WTC11 (cell line): ENCODE measurements around the gene CC2D1A. TPM values are rescaled to one million over a fixed set of nuclear protein-coding genes. Genes with fewer than 3 reads are reported as not detected.

Source experiments
- ATAC-seq: fragments of 200-7000 bp; cut with Tn5 transposase; 2 replicates; pipeline ENCODE4 v1.10.0; 2021; ENCODE audit warnings: mild to moderate bottlenecking, moderate library complexity
- CTCF ChIA-PET: fragments of 300-600 bp; sonication (Branson Sonifier 250); formaldehyde crosslinking; loops from one replicate; lab custom pipeline; 2021; ENCODE audit warnings: antibody characterized with exemption; lab: Charles Lee
- POLR2A ChIA-PET: fragments of 350-600 bp; sonication (Branson Sonifier 250); formaldehyde crosslinking; loops from one replicate; lab custom pipeline; 2021; ENCODE audit warnings: antibody characterized with exemption; lab: Charles Lee
- DNase-seq: peaks from one replicate; pipeline ENCODE4 v3.0.0; 2021; ENCODE audit warnings: low spot score
- H3K27ac Mint-ChIP-seq: 2 replicates; pipeline ENCODE4 v1.8.0; 2021; ENCODE audit warnings: mixed read lengths
- H3K27me3 Mint-ChIP-seq: 2 replicates; pipeline ENCODE4 v1.8.0; 2021; ENCODE audit warnings: low read depth, mild to moderate bottlenecking, moderate library complexity, mixed read lengths
- H3K36me3 Mint-ChIP-seq: 2 replicates; pipeline ENCODE4 v1.8.0; 2021; ENCODE audit warnings: mixed read lengths
- H3K4me1 Mint-ChIP-seq: 2 replicates; pipeline ENCODE4 v1.8.0; 2022; ENCODE audit warnings: mixed read lengths
- H3K4me3 Mint-ChIP-seq: 2 replicates; pipeline ENCODE4 v1.8.0; 2021; ENCODE audit warnings: mild to moderate bottlenecking, moderate library complexity, mixed read lengths
- H3K9me3 Mint-ChIP-seq: 2 replicates; pipeline ENCODE4 v1.8.0; 2021; ENCODE audit warnings: mixed read lengths
- CBFB ChIP-seq: sonication (generic); formaldehyde crosslinking; IDR thresholded peaks from 2 replicates; pipeline ENCODE4 v1.8.1; 2022; ENCODE audit warnings: mild to moderate bottlenecking, low read depth, missing genetic modification reagents
- CREM ChIP-seq: sonication (generic); formaldehyde crosslinking; IDR thresholded peaks from 2 replicates; pipeline ENCODE4 v1.8.1; 2022; ENCODE audit warnings: mild to moderate bottlenecking, missing genetic modification reagents, moderate library complexity
- FOXJ3 ChIP-seq: sonication (generic); formaldehyde crosslinking; IDR thresholded peaks from 2 replicates; pipeline ENCODE4 v1.9.0; 2021; ENCODE audit warnings: missing genetic modification reagents, mild to moderate bottlenecking, borderline replicate concordance
- FOXK1 ChIP-seq: sonication (generic); formaldehyde crosslinking; IDR thresholded peaks from 2 replicates; pipeline ENCODE4 v1.8.0; 2022; ENCODE audit warnings: mild to moderate bottlenecking, moderate library complexity, missing genetic modification reagents
- FOXP1 ChIP-seq: sonication (generic); formaldehyde crosslinking; IDR thresholded peaks from 2 replicates; pipeline ENCODE4 v1.8.0; 2022; ENCODE audit warnings: missing genetic modification reagents, mild to moderate bottlenecking, moderate library complexity, borderline replicate concordance
- FOXP4 ChIP-seq: sonication (generic); formaldehyde crosslinking; IDR thresholded peaks from 2 replicates; pipeline ENCODE4 v1.8.0; 2022; ENCODE audit warnings: mild to moderate bottlenecking, missing genetic modification reagents
- HMGXB4 ChIP-seq: sonication (generic); formaldehyde crosslinking; IDR thresholded peaks from 2 replicates; pipeline ENCODE4 v1.8.1; 2023; ENCODE audit warnings: mild to moderate bottlenecking, moderate library complexity, missing genetic modification reagents
- MXD4 ChIP-seq: fragments of 250-450 bp; sonication (Bioruptor Pico); IDR thresholded peaks from 2 replicates; pipeline ENCODE4 v1.8.0; 2021; ENCODE audit warnings: mild to moderate bottlenecking, moderate library complexity, borderline replicate concordance
- MYBL2 ChIP-seq: sonication (generic); formaldehyde crosslinking; IDR thresholded peaks from 2 replicates; pipeline ENCODE4 v1.8.1; 2023; ENCODE audit warnings: mild to moderate bottlenecking, moderate library complexity, missing genetic modification reagents
- NR1H2 ChIP-seq: sonication (generic); formaldehyde crosslinking; IDR thresholded peaks from 2 replicates; pipeline ENCODE4 v1.9.0; 2021; ENCODE audit warnings: mild to moderate bottlenecking, moderate library complexity, missing genetic modification reagents
- RORB ChIP-seq: fragments of 250-450 bp; sonication (Bioruptor Pico); IDR thresholded peaks from 2 replicates; pipeline ENCODE4 v1.9.0; 2021; ENCODE audit warnings: mild to moderate bottlenecking
- SMAD4 ChIP-seq: sonication (generic); formaldehyde crosslinking; IDR thresholded peaks from 2 replicates; pipeline ENCODE4 v1.8.0; 2022; ENCODE audit warnings: mild to moderate bottlenecking, missing genetic modification reagents
- SOX15 ChIP-seq: fragments of 250-450 bp; sonication (Bioruptor Pico); IDR thresholded peaks from 2 replicates; pipeline ENCODE4 v1.9.0; 2021; ENCODE audit warnings: mild to moderate bottlenecking
- ZBTB21 ChIP-seq: sonication (generic); formaldehyde crosslinking; IDR thresholded peaks from 2 replicates; pipeline ENCODE4 v1.8.1; 2023; ENCODE audit warnings: mild to moderate bottlenecking, missing genetic modification reagents, borderline replicate concordance
- ZNF232 ChIP-seq: sonication (generic); formaldehyde crosslinking; IDR thresholded peaks from 2 replicates; pipeline ENCODE4 v1.8.0; 2022; ENCODE audit warnings: mild to moderate bottlenecking, missing genetic modification reagents
- total RNA-seq: library from RNA; stranded (reverse); gene quantifications from 3 replicates; pipeline ENCODE4 v1.2.3, GENCODE V29; 2021
- TF ChIP-seq, protein P1 (sequence below): fragments of 250-450 bp; sonication (Bioruptor Pico); IDR thresholded peaks from 2 replicates; pipeline ENCODE4 v1.8.0; 2021; ENCODE audit warnings: mild to moderate bottlenecking
- TF ChIP-seq, protein P2 (sequence below): sonication (generic); formaldehyde crosslinking; IDR thresholded peaks from 2 replicates; pipeline ENCODE4 v1.8.0; 2022; ENCODE audit warnings: mild to moderate bottlenecking, missing genetic modification reagents
- TF ChIP-seq, protein P3 (sequence below): sonication (generic); formaldehyde crosslinking; IDR thresholded peaks from 2 replicates; pipeline ENCODE4 v1.8.1; 2022; ENCODE audit warnings: missing genetic modification reagents, borderline replicate concordance
- TF ChIP-seq, protein P4 (sequence below): sonication (generic); formaldehyde crosslinking; IDR thresholded peaks from 2 replicates; pipeline ENCODE4 v1.8.1; 2022; ENCODE audit warnings: mild to moderate bottlenecking, moderate library complexity, missing genetic modification reagents

Gene CC2D1A
- total RNA-seq, 1 experiment from 2014 or later = 44.2 TPM

- Mint-ChIP-seq H3K27me3 (no peaks in the 10 kb centered on the region), H3K27ac (no peak overlapping the region), H3K36me3 (peaks cover 39% of the 10 kb centered on the region), H3K9me3 (no peaks in the 10 kb centered on the region), H3K4me3 (no peak overlapping the region), H3K4me1 (no peaks in the 10 kb centered on the region)
- CTCF ChIA-PET = no interaction called here
- ATAC-seq (no peak), DNase-seq (no peak)
- POLR2A ChIA-PET = no interaction called here
- TF ChIP-seq MYBL2 = no peak
- TF ChIP-seq, protein P1, sequence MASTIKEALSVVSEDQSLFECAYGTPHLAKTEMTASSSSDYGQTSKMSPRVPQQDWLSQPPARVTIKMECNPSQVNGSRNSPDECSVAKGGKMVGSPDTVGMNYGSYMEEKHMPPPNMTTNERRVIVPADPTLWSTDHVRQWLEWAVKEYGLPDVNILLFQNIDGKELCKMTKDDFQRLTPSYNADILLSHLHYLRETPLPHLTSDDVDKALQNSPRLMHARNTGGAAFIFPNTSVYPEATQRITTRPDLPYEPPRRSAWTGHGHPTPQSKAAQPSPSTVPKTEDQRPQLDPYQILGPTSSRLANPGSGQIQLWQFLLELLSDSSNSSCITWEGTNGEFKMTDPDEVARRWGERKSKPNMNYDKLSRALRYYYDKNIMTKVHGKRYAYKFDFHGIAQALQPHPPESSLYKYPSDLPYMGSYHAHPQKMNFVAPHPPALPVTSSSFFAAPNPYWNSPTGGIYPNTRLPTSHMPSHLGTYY (CRISPR knock-in tag) = no peak
- TF ChIP-seq FOXP4 = no peak
- TF ChIP-seq CREM (CRISPR knock-in tag) = no peak
These were observed 8.8 kb downstream of the CC2D1A start for GRCh38 chr19:13914777-13915176.

DNA sequence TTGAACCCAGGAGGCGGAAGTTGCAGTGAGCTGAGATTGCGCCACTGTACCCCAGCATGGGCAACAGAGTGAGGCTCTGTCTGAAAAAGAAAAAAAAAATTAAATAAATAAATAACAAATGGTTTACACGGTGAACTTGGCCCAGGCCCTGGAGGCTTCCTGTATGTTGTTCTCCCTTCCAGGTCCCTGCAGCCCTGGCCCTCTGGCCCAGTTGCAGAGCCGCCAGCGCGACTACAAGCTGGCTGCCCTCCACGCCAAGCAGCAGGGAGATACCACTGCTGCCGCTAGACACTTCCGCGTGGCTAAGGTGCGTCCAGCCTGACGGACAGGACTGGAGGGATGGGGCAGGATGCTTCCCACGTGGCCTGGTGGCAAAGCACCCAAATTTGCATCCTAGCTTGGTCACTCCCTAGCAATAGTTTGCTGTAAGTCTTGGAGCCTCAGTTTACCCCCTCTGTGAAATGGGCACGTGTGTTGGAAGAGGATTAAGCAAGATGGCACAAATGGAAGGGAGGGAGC, 11.9 kb downstream of the CC2D1A start:
- no peak for TF ChIP-seq CBFB
- ChIA-PET CTCF (interaction anchor here (0.5 to 1.8 kb wide), 2 partner anchors 11 to 736 kb away, joined by 3 to 4 read pairs; no protein-coding TSS in a partner anchor), POLR2A (interaction anchor here (1.5 kb wide), 1 partner anchor 18 kb away, joined by 3 read pairs; no protein-coding TSS in a partner anchor)
- no peaks in the 10 kb centered on the region for H3K27me3 Mint-ChIP-seq
- ATAC-seq = no peak
- peaks cover 16% of the 10 kb centered on the region for H3K9me3 Mint-ChIP-seq
- H3K27ac Mint-ChIP-seq = no peak overlapping the region
- H3K4me3 Mint-ChIP-seq = no peak overlapping the region
- no peaks in the 10 kb centered on the region for H3K4me1 Mint-ChIP-seq
- no peak for DNase-seq
- H3K36me3 Mint-ChIP-seq = peaks cover 54% of the 10 kb centered on the region

GRCh38 chr19:13918726-13919411, 12.9 kb downstream of the CC2D1A start:
- ATAC-seq (peak; percentile 73), DNase-seq (peak; percentile 52)
- no peak overlapping the region for H3K27ac Mint-ChIP-seq
- H3K4me3 Mint-ChIP-seq = no peak overlapping the region
- CTCF ChIA-PET = interaction anchor here (0.5 to 1.8 kb wide), 7 partner anchors 12 to 1143 kb away, joined by 3 to 5 read pairs (median 3); no protein-coding TSS in a partner anchor
- H3K27me3 Mint-ChIP-seq = no peaks in the 10 kb centered on the region
- H3K9me3 Mint-ChIP-seq = peaks cover 16% of the 10 kb centered on the region
- TF ChIP-seq MXD4 (CRISPR knock-in tag) = no peak
- no peak for TF ChIP-seq SOX15 (CRISPR knock-in tag)
- no peak for TF ChIP-seq NR1H2 (CRISPR knock-in tag)
- POLR2A ChIA-PET = interaction anchor here (0.6 to 1.5 kb wide), 2 partner anchors 17 to 118 kb away, joined by 3 read pairs; no protein-coding TSS in a partner anchor
- peaks cover 55% of the 10 kb centered on the region for H3K36me3 Mint-ChIP-seq
- no peaks in the 10 kb centered on the region for H3K4me1 Mint-ChIP-seq

DNA sequence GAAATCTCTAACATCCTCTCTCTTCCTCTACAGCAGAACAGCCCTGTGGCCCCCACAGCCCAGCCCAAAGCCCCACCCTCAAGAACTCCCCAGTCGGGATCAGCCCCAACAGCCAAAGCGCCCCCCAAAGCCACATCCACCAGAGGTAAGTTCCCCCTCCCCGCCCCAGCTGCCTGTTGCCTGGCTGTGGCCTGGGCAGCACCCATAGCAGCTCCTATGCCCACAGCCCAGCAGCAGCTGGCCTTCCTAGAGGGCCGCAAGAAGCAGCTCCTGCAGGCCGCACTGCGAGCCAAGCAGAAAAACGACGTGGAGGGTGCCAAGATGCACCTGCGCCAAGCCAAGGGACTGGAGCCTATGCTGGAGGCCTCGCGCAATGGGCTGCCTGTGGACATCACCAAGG, 14.5 kb downstream of the CC2D1A start:
- POLR2A ChIA-PET = interaction anchor here (1.5 kb wide), 1 partner anchor 32 kb away, joined by 5 read pairs; the partner anchor contains the start of gene DCAF15
- Mint-ChIP-seq H3K36me3 (peaks cover 56% of the 10 kb centered on the region), H3K27ac (no peak overlapping the region), H3K4me1 (no peaks in the 10 kb centered on the region), H3K4me3 (no peak overlapping the region), H3K9me3 (peaks cover 16% of the 10 kb centered on the region), H3K27me3 (no peaks in the 10 kb centered on the region)
- ATAC-seq (no peak), DNase-seq (no peak)
- CTCF ChIA-PET = interaction anchor here (0.9 to 1.4 kb wide), 5 partner anchors 14 to 153 kb away, joined by 3 to 7 read pairs (median 3); partner anchors contain the start of gene DCAF15
- TF ChIP-seq SMAD4 (CRISPR knock-in tag) (no peak), RORB (no peak), MXD4 (CRISPR knock-in tag) (no peak), FOXJ3 (CRISPR knock-in tag) (no peak), ZBTB21 (CRISPR knock-in tag) (no peak), ZNF232 (CRISPR knock-in tag) (no peak), FOXK1 (CRISPR knock-in tag) (no peak), HMGXB4 (CRISPR knock-in tag) (no peak), FOXP1 (CRISPR knock-in tag) (no peak)
- TF ChIP-seq, protein P2, sequence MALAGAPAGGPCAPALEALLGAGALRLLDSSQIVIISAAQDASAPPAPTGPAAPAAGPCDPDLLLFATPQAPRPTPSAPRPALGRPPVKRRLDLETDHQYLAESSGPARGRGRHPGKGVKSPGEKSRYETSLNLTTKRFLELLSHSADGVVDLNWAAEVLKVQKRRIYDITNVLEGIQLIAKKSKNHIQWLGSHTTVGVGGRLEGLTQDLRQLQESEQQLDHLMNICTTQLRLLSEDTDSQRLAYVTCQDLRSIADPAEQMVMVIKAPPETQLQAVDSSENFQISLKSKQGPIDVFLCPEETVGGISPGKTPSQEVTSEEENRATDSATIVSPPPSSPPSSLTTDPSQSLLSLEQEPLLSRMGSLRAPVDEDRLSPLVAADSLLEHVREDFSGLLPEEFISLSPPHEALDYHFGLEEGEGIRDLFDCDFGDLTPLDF = no peak
- TF ChIP-seq, protein P3, sequence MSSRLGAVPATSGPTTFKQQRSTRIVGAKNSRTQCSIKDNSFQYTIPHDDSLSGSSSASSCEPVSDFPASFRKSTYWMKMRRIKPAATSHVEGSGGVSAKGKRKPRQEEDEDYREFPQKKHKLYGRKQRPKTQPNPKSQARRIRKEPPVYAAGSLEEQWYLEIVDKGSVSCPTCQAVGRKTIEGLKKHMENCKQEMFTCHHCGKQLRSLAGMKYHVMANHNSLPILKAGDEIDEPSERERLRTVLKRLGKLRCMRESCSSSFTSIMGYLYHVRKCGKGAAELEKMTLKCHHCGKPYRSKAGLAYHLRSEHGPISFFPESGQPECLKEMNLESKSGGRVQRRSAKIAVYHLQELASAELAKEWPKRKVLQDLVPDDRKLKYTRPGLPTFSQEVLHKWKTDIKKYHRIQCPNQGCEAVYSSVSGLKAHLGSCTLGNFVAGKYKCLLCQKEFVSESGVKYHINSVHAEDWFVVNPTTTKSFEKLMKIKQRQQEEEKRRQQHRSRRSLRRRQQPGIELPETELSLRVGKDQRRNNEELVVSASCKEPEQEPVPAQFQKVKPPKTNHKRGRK (CRISPR knock-in tag) = no peak
- TF ChIP-seq, protein P4, sequence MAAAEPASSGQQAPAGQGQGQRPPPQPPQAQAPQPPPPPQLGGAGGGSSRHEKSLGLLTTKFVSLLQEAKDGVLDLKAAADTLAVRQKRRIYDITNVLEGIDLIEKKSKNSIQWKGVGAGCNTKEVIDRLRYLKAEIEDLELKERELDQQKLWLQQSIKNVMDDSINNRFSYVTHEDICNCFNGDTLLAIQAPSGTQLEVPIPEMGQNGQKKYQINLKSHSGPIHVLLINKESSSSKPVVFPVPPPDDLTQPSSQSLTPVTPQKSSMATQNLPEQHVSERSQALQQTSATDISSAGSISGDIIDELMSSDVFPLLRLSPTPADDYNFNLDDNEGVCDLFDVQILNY = no peak
